Measurements from ENCODE around the gene ZNF418. TPM values are rescaled to one million over a fixed set of nuclear protein-coding genes. Genes with fewer than 3 reads are reported as not detected.
A peak's percentile ranks its signal among the peaks of the same experiment; 100 is the strongest.
"Not testable (repeated sequence)": the region's sequence is repeated elsewhere in the genome, so short reads cannot be mapped to it uniquely, and the experiment has no call there.

Gene ZNF418
- total RNA-seq, 2 donors from 2014 or later, result 1.9 to 3.4 TPM

DNA sequence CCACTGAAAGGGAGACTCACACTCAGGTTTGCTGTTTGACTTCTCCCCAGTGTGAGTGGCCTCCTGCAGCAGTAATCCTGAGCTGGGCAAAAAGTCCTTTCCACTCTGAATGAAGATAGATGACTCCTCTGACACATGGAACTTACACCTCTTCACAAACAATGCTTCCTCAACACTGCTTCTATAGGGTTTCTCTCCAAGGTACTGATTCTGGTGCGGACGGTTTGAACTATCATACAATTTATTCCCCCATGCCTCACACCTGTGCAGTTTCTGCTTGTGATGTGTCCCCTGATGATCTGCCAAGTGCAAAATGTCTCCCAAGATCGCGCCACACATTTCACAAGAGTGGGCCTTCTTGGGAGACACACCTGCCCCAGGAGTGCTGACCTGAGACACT is 7.6 kb downstream of the ZNF418 start:
- DNase-seq (ENCODE audit: low spot score) (no peak), ATAC-seq (no peak)
- Mint-ChIP-seq H3K4me1 (ENCODE audit: low read depth in 2 of 2) (no peaks in the 10 kb centered on the region), H3K36me3 (peaks cover 32% of the 10 kb centered on the region), H3K27me3 (no peaks in the 10 kb centered on the region), H3K4me3 (no peak overlapping the region), H3K9me3 (peaks cover 26% of the 10 kb centered on the region), H3K27ac (no peak overlapping the region)

DNA sequence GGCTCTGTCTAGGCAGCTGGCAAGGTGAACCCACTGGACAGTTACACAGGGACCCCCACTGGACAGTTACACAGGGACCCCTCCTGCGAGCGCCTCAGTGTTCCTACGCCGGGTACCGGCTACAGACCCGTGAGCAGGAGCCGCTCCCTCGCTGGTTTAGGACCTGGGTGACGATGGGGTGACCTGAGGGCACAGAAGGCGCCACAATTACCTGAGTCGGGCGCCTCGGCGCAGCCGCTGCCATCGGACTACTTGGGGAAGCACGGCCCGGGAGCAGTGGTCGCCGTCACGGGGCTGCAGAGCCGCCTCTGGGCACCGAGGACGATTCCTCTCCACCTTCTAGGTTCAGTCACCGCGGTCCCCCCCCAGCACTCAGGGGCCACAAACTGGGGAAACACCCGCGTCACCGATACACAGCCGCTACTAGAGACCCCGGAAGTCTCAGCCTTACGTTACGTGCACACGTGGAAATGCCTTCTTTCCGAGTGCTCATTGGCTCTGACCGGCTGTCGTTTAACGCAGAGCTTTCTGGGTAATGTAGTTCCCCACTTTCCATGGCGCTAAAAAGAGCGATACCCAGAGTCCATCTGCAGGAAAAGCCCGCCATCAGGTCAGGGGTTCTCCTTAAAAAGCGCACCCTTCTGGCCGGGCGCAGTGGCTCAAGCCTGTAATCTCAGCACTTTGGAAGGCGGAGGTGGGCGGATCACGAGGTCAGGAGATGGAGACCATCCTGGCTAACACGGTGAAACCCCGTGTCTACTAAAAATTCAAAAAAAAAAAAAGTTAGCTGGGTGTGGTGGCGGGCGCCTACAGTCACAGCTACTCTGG is 18.8 kb downstream of the ZNF418 start, which contains the start of gene ZNF417:
Gene ZNF417, minus strand, starts transcription at position 425 of the 828 bp plus-strand sequence. Its CDS starts 181 bp downstream, at position 244.
- H3K27me3 Mint-ChIP-seq, result not testable (repeated sequence)
- Mint-ChIP-seq H3K4me3 (peak within 1 kb of the TSS; percentile 95), H3K9me3 (peaks cover 12% of the 10 kb centered on the region), H3K36me3 (peaks cover 44% of the 10 kb centered on the region), H3K27ac (peak within 1 kb of the TSS; percentile 86 to 97), H3K4me1 (ENCODE audit: low read depth in 2 of 2) (peaks cover 21 to 35% of the 10 kb centered on the region in 2 donors)
- ATAC-seq (peak; percentile 99 to 100), DNase-seq (ENCODE audit: low spot score) (peak; percentile 89)

DNA sequence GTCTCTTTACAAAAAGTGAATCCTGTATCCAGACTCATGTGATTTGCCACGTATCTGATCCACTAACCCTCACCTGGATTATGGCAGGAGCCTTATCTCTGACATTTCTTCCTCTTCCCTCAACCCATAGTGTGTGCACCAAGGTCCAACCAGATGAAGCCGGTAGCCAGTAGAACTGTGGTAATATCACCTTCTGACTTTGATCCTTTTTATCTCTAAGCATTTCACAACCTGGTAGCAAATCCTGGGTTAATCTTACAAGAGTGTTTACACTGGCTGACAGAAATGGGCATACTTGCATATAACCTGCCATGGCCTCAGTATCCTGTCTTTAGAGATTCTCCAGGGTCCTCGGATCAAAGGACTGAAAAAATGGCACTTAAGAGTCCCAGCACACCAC is 20.7 kb downstream of the ZNF418 start:
- no peak for DNase-seq (ENCODE audit: low spot score)
- Mint-ChIP-seq H3K4me3 (peak overlapping the region; percentile 45), H3K27me3 (no peaks in the 10 kb centered on the region), H3K4me1 (ENCODE audit: low read depth in 2 of 2) (peaks cover 21 to 36% of the 10 kb centered on the region in 2 donors), H3K9me3 (peaks cover 10% of the 10 kb centered on the region), H3K27ac (no peak overlapping the region), H3K36me3 (peaks cover 53% of the 10 kb centered on the region)
- ATAC-seq, result no peak

- peaks cover 8 to 14% of the 10 kb centered on the region in 2 donors for H3K4me1 Mint-ChIP-seq (ENCODE audit: low read depth in 2 of 2)
- ATAC-seq, result no peak
- no peaks in the 10 kb centered on the region for H3K9me3 Mint-ChIP-seq
- H3K36me3 Mint-ChIP-seq, result peaks cover 42% of the 10 kb centered on the region
- no peak for DNase-seq (ENCODE audit: low spot score)
- H3K4me3 Mint-ChIP-seq, result no peak overlapping the region
- no peak overlapping the region for H3K27ac Mint-ChIP-seq
- H3K27me3 Mint-ChIP-seq, result no peaks in the 10 kb centered on the region
Measured at GRCh38 chr19:57907394-57907793, 27.8 kb downstream of the ZNF418 start.

DNA sequence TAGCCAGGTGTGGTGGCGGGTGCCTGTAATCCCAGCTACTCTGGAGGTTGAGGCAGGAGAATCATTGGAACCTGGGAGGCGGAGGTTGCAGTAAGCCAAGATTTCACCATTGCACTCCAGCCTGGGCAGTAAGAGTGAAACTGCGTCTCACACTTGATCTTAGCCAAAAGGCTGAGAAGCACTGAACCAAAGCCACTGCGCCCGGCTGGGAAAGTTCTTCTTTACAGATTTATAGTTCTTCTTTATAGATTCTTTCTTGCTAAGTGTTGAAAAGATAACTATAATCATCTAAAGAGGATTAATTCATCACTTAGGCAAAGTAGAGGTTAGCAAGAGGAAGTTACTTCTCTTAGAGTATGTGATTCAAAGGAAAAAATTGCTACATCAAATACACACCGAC is 29.9 kb downstream of the ZNF418 start:
- no peak for DNase-seq (ENCODE audit: low spot score)
- peaks cover 23% of the 10 kb centered on the region for H3K36me3 Mint-ChIP-seq
- no peaks in the 10 kb centered on the region for H3K27me3 Mint-ChIP-seq
- H3K9me3 Mint-ChIP-seq, result no peaks in the 10 kb centered on the region
- no peak for ATAC-seq
- no peak overlapping the region for H3K4me3 Mint-ChIP-seq
- H3K27ac Mint-ChIP-seq, result no peak overlapping the region
- H3K4me1 Mint-ChIP-seq (ENCODE audit: low read depth in 2 of 2), result peaks cover 4% of the 10 kb centered on the region in 2 donors

GRCh38 chr19:57903618-57904184 is 31.5 kb downstream of the ZNF418 start:
- Mint-ChIP-seq H3K9me3 (no peaks in the 10 kb centered on the region), H3K4me3 (no peak overlapping the region), H3K36me3 (peaks cover 17% of the 10 kb centered on the region), H3K4me1 (ENCODE audit: low read depth in 2 of 2) (peaks cover 4% of the 10 kb centered on the region in 2 donors), H3K27ac (no peak overlapping the region), H3K27me3 (no peaks in the 10 kb centered on the region)
- DNase-seq (ENCODE audit: low spot score), result no peak
- ATAC-seq, result no peak

DNA sequence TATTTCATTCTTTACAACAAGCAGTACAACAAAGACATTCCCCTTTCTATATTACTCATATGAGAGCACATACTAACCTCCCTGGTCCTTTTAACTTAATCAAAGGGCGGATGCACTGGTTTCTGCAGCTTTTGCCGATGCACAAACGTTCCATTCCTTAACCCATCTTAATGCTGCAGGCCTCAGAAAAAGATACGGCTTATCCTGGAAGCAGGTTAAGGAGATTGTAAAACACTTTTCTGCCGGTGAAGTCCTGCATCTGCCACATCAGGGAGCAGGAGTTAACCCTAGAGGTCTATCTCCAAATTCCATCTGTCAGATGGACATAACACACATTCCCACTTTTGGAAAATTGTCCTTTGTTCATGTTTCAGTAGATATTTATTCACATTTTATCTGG is 34.9 kb downstream of the ZNF418 start:
- DNase-seq (ENCODE audit: low spot score) (no peak), ATAC-seq (no peak)
- H3K36me3 Mint-ChIP-seq, result peaks cover 4% of the 10 kb centered on the region
- no peak overlapping the region for H3K27ac Mint-ChIP-seq
- peaks cover 4% of the 10 kb centered on the region in 2 donors for H3K4me1 Mint-ChIP-seq (ENCODE audit: low read depth in 2 of 2)
- H3K4me3 Mint-ChIP-seq, result no peak overlapping the region
- H3K27me3 Mint-ChIP-seq, result no peaks in the 10 kb centered on the region
- no peaks in the 10 kb centered on the region for H3K9me3 Mint-ChIP-seq

- ATAC-seq; H3K27me3 Mint-ChIP-seq; DNase-seq (ENCODE audit: low spot score); H3K4me3 Mint-ChIP-seq; H3K27ac Mint-ChIP-seq: not testable (repeated sequence)
- H3K9me3 Mint-ChIP-seq, result peaks cover 13% of the 10 kb centered on the region
- H3K36me3 Mint-ChIP-seq, result peaks cover 42% of the 10 kb centered on the region
- peaks cover 21 to 22% of the 10 kb centered on the region in 2 donors for H3K4me1 Mint-ChIP-seq (ENCODE audit: low read depth in 2 of 2)
Measured at GRCh38 chr19:57890706-57891105, 44.5 kb downstream of the ZNF418 start.

DNA sequence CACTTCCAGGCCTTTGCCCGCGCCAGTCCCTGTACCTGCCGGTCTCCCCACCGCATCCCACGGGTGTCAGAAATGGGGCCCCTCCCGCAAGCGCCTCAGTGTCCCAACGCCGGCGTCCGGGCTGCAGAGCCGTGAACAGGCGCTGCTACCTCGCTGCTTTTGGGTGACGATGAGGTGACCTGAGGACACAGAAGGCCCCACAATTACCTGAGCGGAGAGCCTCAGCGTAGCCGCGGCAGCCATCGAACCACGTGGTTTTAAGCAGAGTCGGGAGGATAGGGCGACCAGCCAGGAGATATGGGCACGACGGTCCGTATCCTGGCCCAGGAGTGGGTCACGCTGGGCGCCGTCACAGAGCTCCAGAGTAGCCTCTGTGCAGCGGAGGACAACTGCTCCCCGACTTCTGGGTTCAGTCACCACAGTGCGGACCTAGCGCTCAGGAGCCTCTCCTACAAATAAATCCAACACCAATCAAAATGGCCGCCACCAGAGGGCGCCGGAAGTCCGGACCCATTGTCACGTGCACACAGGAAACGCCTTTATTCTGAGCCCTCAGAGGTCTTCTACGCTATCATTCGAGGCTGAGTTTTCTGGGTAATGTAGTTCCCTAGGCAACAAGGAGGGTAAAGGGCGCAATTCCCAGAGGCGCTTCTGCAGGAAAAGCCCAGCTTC is 46.5 kb downstream of the ZNF418 start, which contains the start of gene ZNF814:
Gene ZNF814, minus strand, starts transcription at position 478 of the 672 bp plus-strand sequence. Its CDS starts 235 bp downstream, at position 243.
- Mint-ChIP-seq H3K4me1 (ENCODE audit: low read depth in 2 of 2) (peaks cover 21 to 22% of the 10 kb centered on the region in 2 donors), H3K27ac (peak within 1 kb of the TSS; percentile 65 to 92), H3K27me3 (no peaks in the 10 kb centered on the region), H3K36me3 (peaks cover 50% of the 10 kb centered on the region), H3K4me3 (peak within 1 kb of the TSS; percentile 89), H3K9me3 (peaks cover 13% of the 10 kb centered on the region)
- ATAC-seq (peak; percentile 87 to 91), DNase-seq (ENCODE audit: low spot score) (peak; percentile 85)

- ATAC-seq (no peak), DNase-seq (ENCODE audit: low spot score) (no peak)
- H3K4me1 Mint-ChIP-seq (ENCODE audit: low read depth in 2 of 2), result peaks cover 21 to 22% of the 10 kb centered on the region in 2 donors
- H3K9me3 Mint-ChIP-seq, result peaks cover 13% of the 10 kb centered on the region
- H3K27me3 Mint-ChIP-seq, result no peaks in the 10 kb centered on the region
- peaks cover 50% of the 10 kb centered on the region for H3K36me3 Mint-ChIP-seq
- H3K4me3 Mint-ChIP-seq, result peak overlapping the region; percentile 89
- H3K27ac Mint-ChIP-seq, result peak overlapping the region; percentile 65 to 92
Measured at GRCh38 chr19:57888107-57888559, 47.1 kb downstream of the ZNF418 start.

DNA sequence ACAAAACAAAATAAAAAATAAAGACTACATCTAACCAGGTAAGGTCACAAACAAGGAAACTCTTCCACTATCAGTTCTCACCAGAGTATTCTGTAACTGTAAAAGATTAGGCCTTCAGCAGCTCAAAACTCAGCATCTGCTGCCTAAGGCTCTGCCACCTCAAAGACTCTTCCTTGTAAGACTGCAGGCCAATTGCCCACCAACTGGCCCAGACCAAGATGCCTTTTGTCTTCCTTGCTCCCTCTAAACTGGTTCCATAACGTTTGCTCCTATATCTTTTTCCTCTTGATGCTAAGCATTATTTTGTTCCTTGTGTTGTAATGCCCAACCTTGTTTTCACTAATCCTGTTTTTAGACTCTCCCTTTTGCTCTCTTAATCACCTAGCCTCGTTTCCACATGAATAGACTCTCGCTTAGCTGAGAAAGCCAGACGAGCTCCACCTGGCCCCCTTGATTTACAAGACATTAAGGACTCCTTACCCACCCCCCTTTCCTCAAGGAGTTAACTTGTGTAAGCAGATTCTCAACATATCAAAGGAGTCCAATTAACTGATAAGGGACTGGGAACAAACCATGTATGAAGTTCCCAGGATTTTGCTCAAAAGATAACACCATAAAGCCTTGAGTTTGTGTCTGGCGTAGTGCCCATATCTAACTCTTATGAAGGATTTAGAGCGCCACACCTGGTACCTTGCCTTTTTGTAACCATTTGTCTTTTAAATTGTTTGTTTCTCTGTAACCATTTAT is 47.8 kb downstream of the ZNF418 start:
- Mint-ChIP-seq H3K4me1 (ENCODE audit: low read depth in 2 of 2) (peaks cover 21 to 22% of the 10 kb centered on the region in 2 donors), H3K27me3 (no peaks in the 10 kb centered on the region), H3K36me3 (peaks cover 55% of the 10 kb centered on the region), H3K4me3 (peak overlapping the region; percentile 20), H3K27ac (no peak overlapping the region), H3K9me3 (peaks cover 13% of the 10 kb centered on the region)
- ATAC-seq (no peak), DNase-seq (ENCODE audit: low spot score) (no peak)

DNA sequence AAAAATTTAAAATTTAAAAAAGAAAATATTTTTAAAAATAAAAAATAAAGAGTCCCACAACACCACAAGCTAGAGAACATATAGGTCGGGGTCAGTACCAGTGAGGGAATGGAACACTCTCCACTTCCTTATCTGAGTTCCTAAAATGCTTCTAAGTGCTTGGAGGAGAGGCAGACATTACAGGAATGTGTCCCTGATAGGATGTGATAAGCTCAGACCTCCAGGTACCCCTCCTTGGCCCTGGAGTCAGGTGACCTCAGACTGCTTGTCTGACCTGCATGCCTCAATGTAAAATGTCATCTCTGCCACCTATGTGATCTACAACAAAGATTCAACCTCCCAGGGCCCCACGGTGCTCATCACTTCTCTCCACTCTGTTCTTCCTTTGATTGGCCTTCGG is 49.2 kb downstream of the ZNF418 start:
- H3K27me3 Mint-ChIP-seq, result no peaks in the 10 kb centered on the region
- peaks cover 13% of the 10 kb centered on the region for H3K9me3 Mint-ChIP-seq

More for the DNA sequence above, 49.2 kb downstream of the ZNF418 start:
- Mint-ChIP-seq H3K27ac (no peak overlapping the region), H3K4me1 (ENCODE audit: low read depth in 2 of 2) (peaks cover 21 to 22% of the 10 kb centered on the region in 2 donors), H3K36me3 (peaks cover 50% of the 10 kb centered on the region), H3K4me3 (no peak overlapping the region)
- no peak for ATAC-seq
- no peak for DNase-seq (ENCODE audit: low spot score)

All from natural killer cell treated with Interleukin-12 subunit alpha and Interleukin-12 subunit beta and Interleukin-15 and Interleukin-18, amount 100 ng/mL, for 72 hours (primary cell).